GM21360 (cell line): ENCODE measurements around the gene PDLIM1.
"Not testable (repeated sequence)": the region's sequence is repeated elsewhere in the genome, so short reads cannot be mapped to it uniquely, and the experiment has no call there.

ENCODE experiments used
- ATAC-seq: cut with Tn5 transposase; IDR thresholded peaks from one replicate; pipeline ENCODE4 v1.9.1; 2021; ENCODE audit warnings: mild to moderate bottlenecking, moderate library complexity; ENCODE audit not compliant: unreplicated experiment

PDLIM1 gene

GRCh38 chr10:95245425-95246055 is 45.3 kb downstream of the PDLIM1 start:
- peak; percentile 81 for ATAC-seq

DNA sequence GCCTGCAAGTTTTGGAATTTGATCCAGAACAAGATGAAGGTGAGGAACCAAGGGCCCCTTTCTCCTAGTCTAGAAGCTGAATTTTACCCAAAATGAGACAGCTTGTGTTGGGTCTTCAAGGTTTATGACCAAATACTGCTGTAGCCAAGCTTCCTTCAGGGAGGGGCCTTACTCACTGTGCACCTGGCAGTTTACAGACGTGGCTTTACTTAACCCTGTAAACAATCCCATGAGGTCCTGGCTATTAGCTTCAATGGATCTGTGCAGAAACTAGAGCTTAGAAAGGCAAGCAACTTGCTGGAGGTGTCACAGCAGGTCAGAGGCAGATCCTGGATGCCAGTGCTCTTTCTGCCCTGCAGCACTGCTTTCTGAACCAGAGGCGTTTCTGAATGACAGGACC is 46.7 kb downstream of the PDLIM1 start:
- ATAC-seq, result no peak

DNA sequence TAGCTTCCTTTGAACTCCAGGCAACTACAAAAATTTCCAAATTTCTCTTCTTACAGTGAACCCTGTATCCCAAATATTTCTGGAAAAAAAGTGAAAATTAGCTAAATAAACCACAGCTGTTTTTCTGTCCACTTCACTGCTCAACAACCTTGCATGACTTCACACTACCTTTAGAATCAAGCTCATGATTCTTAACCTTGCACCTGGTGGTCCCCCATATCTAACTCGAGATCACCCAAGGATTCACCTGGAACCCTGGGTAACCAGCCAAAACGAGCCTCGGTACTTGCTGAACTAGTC is 47.5 kb downstream of the PDLIM1 start:
- ATAC-seq, result no peak

- no peak for ATAC-seq
Measured at GRCh38 chr10:95242581-95243317, 48.1 kb downstream of the PDLIM1 start.

DNA sequence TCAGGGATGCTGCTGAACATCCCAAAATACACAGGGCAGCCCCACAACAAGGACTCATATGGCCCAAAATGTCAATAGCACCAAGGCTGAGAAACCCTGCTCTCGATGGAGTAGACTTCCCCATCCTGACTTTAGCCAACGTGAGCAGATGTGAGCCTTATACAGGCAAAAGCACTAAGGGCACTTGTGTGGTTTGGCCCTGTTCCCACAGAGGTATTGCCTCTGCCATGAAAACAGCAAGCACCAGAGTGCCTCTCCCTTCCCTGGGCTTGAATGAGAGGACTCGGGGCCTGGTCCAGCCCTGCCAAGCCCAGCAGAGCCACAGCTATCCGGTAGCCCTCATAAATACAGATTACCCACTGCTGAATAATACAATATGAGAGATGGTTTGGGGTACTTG is 49.3 kb downstream of the PDLIM1 start:
- no peak for ATAC-seq

GRCh38 chr10:95240811-95241210 is 50.0 kb downstream of the PDLIM1 start:
- ATAC-seq, result no peak

DNA sequence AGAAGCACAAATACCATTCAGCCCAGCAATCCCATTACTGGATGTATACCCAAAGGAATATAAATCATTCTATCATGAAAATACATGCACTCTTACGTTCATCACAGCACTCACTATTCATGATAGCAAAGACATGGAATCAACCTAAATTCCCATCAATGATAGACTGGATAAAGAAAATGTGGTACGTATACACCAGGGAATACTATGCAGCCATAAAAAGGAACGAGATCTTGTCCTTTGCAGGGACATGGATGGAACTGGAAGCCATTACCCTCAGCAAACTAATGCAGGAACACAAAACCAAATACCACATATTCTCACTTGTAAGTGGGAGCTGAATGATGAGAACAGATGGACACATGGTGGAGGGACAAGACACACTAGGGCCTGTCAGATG is 50.7 kb downstream of the PDLIM1 start:
- ATAC-seq, result not testable (repeated sequence)

DNA sequence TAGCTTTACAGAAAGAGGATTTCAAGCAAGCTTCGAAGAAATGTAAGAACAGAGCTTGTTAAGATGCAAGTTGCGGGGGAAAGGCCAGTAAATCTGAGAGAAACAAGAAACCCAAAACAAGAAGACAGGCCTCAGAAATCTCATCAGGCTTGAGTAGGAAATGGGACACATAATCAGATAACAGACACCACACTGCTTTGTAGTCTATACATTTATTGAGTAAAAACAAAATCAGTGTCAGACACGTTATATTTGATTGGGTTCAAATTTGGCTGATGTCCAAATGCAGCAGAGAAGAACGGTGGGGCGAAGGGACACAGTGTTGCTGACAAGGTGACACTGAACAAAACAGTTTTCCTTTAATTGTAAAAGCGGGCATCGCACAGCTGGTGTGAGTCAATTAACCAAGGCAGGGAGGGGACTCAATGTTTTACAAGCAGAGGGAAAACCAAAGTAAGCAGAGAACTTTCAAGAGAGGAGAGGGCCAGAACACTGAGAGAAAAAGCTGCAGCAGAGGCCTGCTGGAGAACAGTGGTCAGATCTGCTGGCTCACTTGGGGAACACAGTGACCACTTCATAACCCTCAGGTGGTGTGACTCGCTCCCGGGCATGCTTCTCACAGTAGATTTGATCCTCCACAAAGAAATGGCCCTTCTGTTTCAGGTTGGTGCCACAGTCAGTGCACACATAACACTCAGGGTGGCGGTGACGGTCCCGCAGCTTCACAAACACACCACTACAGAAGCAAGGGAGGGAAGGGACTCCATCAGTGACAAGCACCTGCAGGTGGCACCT is 53.2 kb downstream of the PDLIM1 start:
- no peak for ATAC-seq

GRCh38 chr10:95236068-95236903 is 54.5 kb downstream of the PDLIM1 start:
- ATAC-seq, result peak; percentile 98

GRCh38 chr10:95235676-95236067 is 55.1 kb downstream of the PDLIM1 start:
- ATAC-seq, result no peak

GRCh38 chr10:95234951-95235350 is 55.9 kb downstream of the PDLIM1 start:
- no peak for ATAC-seq

DNA sequence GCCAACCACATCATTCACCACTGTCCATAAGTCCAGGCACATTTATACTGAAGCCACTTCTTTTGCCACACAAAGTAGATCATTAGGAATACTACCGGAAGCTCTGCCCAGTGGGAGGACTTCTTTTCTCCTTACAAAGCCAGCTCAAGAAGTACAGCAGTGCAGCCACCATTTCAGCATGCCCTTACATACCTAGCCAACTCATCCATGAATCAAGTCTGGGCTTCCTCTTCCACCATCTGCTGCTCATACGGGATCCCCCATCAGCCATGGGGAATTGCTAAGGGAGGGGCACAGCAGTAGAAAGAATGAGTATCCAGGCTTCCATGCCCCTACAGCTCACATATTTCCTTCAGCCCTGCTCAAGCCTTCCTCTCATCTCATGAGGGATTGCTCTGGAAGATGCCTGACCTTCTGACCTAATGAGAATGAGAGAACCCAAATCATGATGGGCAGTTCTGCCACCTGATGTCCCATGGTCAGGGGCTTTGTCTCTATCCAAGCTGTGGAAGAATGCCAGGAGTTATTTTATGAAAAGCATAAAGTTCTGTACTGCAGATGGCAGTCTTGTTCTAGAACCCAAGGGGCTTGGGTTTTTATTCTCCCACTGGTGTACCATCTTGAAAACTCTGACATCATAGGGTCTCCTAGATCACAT is 57.3 kb downstream of the PDLIM1 start:
- no peak for ATAC-seq

DNA sequence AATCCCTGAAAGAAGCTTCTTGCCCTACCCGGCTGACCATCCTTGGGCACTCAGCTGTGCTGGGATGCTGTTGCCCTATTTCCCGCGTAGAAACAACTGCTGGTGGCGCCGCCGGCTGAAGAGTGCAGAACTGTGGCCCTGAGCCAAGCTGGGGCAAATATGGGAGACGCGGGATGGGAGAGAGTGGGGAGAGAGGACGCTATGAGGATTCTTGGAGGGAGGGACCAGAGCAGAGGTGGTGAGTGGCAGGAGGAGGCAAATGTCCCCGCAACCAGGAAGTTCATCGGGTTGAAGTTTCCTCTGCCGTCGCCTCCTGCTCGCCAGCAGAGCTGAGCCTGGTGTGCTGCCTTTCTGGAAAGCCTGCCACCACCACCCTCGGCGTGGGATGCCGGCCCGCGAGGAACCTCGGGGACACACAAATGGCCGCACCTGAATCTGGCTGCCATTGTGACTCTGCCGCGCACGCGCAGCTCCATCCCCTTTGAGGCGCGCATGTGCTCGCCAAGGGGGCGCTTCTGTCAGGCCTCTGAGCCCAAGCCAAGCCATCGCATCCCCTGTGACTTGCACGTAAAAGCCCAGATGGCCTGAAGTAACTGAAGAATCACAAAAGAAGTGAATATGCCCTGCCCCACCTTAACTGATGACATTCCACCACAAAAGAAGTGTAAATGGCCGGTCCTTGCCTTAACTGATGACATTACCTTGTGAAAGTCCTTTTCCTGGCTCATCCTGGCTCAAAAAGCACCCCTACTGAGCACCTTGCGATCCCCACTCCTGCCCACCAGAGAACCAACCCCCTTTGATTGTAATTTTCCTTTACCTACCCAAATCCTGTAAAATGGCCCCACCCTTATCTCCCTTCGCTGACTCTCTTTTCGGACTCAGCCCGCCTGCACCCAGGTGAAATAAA is 59.9 kb downstream of the PDLIM1 start:
- ATAC-seq, result peak; percentile 69

DNA sequence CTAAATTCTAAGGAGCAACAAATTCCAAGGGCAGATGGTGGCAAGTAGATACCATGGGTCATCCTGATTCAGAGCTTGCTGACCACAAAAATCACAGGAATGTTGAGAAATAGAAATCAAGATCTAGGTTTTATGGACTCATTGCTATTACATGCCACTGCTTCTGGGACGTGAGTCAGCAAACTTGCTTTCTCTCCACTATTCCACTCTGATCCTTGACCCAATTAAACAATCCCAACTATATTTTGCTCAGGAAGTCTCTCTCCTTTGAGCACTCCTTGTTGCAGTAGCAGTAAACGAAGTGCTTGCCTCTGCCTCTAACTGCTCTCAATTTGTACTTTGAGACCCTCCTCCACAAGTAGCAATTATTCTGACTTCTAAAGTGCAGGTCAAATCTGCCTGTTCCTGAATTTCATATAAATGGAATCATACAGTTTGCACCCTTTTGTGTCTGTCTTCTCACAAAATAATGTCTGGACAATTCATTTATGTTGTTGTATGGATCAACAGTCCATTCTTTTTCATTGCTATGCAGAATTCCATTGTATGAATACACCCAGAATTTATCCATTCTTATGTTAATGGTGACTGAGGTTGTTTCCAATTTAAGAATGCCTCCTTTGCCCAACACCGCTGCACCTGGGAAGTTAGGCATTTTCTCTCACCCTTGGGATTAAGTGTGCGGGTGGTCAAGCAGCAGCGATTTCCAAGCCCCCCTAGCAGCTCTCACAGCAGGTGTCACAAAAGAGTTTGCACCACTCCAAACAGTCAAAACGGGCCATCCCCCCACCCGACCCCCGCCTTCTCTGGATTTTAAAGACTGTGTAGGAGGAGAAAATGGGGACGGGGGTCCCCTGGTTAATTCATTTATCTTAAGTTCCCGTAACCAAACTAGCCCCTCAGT is 60.8 kb downstream of the PDLIM1 start:
- no peak for ATAC-seq

DNA sequence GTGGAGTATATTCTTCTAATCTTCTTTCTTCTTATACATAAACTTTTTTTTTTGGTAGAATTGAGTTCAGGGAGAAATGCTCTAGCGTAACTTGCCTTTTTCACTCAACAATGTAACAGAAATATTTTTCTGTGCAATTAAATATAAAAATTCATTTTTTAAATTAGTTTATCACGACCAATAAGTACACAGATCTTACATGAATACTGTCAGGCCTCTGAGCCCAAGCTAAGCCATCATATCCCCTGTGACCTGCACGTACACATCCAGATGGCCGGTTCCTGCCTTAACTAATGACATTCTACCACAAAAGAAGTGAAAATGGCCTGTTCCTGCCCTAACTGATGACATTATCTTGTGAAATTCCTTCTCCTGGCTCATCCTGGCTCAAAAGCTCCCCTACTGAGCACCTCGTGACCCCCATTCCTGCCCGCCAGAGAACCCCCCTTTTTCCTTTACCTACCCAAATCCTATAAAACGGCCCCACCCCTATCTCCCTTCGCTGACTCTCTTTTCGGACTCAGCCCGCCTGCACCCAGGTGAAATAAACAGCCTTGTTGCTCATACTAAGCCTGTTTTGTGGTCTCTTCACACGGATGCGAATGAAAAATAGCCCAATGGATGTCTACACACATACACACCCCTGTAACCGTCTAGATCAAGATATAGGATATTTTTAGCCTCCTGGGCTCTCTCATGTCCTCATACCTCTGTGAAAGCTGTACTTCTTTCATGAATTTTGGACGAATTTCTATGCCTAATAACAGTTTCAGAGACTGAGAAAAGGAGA is 61.7 kb downstream of the PDLIM1 start:
- not testable (repeated sequence) for ATAC-seq

DNA sequence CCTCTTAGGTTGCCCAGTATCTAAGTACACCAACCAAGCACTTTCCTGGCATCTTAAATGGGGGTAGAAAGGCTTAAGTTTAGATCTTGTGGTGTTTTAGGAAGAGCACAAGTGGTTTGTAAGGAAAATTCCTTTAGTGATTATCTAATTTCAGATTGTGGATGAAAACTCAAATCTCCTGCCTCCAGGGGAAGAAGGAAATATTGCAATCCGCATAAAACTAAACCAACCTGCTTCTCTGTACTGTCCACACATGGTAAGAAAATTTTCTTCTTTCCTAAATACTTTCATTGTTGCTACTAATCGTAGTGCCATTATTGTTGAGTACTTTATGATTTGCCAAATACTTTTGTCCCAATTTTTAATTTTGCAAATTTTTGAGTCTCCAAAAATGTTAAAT is 65.7 kb downstream of the PDLIM1 start:
- no peak for ATAC-seq

DNA sequence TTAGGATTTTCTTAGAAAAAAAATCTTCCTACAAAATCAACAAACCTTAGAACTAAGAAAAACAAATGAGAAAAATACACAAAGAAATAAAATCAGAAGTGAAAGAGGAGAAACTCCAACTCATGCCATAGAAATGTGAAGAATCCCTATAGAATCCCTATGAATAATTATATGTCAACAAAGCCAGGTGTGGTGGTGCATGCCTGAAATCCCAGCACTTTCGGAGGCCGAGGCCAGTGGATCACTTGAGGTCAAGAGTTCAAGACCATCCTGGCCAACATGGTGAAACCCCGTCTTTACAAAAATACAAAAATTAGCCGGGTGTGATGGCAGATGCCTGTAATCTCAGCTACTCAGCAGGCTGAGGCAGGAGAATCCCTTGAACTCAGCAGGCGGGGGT is 69.7 kb downstream of the PDLIM1 start:
- no peak for ATAC-seq

DNA sequence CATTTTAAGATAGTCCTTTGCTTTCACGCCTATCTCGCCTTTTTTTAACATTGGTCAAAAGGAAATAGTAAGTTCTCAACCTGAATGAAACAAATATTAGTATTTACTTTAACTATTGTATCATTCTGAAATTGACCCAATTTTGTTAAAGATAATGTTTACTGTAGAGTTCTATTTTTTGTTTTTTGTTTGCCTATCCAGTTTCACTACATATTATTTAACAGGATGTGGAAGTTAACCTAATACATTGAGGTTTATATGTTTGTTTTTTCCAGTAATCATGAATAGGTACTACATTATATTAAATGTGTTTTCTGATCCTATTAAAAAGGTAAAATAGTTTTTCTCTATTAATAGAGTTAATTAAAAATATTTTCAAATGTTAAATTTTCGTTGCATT is 70.3 kb downstream of the PDLIM1 start:
- ATAC-seq, result no peak
